RPMI7951 (cell line): ENCODE results near the gene MPPED1. TPM values are rescaled to one million over a fixed set of nuclear protein-coding genes. Genes with fewer than 3 reads are reported as not detected.

Experiments
- DNase-seq: peaks from one replicate; pipeline ENCODE4 v3.0.0-alpha.2; 2012; ENCODE audit warnings: low read depth
- total RNA-seq: library from RNA; depleted of rRNA; stranded (reverse); fragments of >200 nt; shearing (Covaris generic); gene quantifications from 2 replicates; pipeline ENCODE4 v1.2.3, GENCODE V29; 2014

The MPPED1 gene
- total RNA-seq, 1 experiment from 2014 or later: not detected

DNA sequence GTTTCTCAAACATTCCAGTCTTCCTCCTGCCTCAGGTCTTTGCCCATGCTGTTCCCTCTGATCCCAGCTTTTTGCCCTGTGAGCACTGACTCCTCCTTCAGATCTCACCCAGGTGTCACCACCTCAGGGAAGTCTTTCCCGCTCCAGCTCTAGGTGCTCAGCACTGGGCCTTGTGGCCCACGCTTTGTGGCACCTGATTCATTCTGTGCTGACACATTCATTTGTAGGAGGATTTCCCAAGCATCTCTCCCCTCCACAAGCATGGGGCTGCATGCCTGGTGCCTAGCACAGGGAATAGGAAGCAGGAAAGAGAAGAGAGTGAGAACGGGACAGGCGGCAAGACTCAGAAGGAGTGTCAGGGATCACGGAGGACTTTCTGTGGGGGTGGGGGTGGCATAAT is 17.6 kb downstream of the MPPED1 start:
- DNase-seq: no peak

DNA sequence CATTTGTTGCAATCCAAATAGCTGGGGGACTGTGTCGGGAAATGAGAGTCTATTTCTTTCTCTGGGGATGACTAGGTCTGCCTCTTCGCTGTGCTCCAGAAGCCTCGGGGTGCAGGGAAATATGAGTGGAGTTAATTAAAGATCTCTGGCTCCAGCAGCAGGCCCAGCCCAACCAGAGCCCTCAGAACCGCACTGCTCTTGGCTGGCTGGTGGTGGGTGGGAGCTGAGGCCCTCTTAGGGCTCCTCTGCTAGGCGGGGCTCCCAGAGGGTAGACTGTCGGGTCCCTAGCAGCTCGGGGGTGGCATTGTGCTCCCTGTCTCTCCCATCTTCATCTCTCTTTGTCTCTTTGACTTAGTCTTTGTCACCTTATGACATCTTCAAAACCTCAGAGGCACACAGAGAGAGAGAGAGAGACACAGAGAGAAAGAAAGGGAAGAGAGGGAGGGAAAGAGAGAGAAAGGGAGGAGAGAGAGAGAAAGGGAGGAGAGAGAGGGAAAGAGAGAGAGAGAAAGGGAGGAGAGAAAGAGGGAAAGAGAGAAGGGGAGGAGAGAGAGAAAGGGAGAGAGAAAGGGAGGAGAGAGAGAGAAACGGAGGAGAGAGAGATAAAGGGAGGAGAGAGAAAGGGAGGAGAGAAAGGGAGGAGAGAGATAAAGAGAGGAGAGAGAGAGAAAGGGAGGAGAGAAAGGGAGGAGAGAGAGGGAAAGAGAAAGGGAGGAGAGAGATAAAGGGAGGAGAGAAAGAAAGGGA is 20.2 kb downstream of the MPPED1 start:
- DNase-seq: no peak

DNA sequence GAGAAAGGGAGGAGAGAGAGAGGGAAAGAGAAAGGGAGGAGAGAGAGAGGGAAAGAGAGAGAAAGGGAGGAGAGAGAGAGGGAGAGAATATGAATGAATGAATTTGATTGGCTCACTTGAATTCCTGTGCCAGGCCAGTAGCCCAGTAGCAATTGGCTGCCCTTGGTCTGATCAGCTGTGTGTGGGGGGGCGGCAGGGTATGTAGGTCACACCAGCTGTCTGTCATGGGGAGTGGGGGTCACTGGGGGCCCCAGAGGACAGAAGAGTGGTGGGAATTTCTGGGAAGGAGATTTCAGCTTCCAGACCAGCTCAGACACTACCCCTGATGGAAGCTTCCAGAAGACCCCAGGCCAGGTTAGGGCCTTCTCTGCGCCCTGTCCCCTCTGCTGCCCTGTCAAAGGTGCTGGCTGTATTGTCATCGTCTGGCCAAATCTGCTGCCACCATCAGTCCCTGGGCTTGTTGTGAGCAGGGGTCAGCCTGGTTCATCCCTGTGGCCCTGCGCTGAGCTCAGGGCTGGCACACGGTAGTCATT is 21.1 kb downstream of the MPPED1 start:
- no peak for DNase-seq

DNA sequence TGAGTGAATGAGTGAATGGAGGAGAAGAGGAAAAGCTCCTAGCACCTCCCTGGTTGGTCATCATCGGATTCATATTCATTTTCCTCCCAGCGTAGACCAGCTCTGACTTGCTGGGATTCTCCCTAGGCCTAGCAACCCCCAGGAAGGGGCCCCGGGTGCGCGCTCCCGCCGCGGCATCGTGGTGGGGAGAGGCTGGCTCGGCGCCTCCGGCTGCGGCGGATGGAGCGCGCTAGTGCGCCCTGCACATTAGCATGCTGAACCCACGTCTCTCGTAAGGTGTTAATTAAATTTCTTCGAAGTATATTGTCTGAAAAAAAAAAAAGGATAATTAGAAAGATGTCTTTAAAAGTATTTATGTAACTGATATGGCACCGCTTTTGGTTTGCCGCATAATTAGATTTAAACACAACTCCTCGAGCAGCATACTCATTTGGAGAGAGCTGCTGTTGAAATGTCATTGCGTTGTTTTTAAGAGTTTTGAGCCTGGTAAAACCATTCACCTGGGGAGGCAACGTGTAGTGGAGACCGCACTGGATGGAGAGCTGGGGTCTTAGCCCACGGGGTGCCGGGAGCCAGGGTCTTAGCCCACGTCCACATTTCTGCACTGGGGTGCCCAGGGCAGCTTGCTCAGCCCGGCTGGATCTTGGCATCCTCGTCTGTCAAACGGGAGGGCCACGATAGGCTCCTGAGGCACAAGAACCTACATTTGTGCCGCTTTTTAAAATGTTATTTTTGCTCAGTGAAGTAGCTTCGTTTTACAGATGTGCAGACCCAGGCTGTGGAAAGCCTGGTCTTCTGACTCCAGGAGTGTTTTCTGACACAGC is 21.8 kb downstream of the MPPED1 start:
- DNase-seq: no peak

DNA sequence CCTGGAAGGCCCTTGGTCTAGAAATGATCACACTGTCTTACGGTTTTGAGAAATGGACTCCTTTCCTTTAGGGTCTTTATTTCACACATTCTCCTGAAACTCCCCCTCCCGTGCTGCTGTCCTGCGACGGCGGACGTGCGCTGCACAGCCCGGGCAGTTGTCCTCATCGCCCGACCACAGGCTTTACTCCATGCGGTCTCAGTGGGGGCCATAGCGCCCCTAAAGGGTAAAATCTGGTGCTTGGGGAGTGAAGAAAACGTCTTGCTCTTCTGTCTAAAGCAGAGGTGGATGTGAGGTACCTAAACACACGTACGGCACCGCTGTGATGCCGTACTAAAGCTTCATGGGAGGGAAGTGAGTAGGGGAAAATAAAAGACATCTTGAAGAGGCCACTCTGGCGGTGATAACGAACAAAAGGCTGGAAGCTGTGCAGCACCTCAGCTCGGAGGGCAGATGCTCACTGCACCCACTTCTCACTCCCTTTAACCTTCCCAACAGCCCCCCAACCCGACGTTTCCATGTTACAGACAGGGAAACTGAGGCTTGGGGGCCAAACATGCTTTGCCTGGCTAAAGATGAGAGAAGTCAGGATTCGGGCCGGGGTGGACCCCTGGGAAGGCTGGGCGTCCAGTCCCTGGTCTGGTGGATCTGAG is 22.6 kb downstream of the MPPED1 start:
- DNase-seq: no peak

DNA sequence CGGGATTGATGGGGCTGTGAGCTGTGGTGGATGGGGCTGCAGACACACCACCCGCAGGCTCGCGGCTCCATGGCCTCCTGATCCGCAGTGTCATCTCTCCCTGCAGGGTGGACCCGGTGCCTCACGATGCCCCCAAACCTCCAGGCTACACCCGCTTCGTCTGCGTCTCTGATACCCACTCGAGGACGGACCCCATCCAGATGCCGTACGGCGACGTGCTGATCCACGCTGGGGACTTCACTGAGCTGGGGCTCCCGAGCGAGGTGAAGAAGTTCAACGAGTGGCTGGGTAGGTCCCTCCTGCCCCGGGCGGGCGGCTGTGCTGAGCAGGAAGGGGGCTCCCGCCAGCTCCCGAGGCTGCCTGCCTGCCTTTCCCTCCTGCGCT is 23.1 kb downstream of the MPPED1 start:
- no peak for DNase-seq

DNA sequence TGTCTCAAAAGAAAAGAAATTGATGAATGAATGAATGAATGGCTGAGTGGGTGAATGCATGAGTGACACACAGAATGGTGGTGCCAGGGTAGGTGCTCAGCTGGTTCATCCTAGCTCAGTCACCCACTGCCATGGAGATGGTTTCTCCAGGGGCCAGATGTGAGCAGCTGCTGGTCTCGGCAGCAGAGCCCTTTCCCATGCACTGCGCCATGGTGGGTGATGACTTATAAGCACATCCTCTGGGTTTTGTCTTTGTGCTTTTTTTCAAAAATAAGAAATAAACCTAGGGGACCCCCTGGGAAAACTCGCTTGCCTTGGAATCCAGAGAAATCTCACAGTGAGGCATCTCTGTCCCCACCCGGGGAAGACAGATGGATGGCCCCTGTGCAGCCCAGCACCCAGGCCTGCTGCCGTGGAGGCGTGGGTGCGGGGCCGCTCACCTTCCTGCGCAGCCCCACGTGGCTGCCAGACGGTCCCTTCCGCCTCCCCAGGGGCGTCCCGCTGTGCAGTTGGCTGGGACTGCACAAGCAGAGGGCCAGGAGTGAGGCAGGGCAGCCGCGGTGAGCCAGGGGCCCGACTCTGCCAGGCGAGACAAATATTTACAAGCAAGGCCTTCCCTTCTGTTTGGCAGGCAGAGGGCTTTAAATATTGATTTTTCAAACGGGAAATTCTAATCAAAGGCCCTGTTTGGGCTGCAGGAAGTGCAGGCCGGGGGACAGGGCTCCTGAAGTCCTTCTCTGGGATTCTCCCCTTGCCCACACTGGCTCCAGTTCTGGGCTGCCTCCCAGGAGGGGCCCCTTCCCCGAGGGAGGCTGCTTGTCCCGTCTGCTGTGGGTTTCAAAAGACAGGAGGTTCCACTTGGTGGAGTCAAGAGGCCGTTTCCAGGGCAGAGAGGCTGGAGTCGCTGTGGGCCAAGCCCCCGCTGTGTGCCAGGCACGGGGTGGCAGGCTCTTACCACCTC is 24.3 kb downstream of the MPPED1 start:
- no peak for DNase-seq

DNA sequence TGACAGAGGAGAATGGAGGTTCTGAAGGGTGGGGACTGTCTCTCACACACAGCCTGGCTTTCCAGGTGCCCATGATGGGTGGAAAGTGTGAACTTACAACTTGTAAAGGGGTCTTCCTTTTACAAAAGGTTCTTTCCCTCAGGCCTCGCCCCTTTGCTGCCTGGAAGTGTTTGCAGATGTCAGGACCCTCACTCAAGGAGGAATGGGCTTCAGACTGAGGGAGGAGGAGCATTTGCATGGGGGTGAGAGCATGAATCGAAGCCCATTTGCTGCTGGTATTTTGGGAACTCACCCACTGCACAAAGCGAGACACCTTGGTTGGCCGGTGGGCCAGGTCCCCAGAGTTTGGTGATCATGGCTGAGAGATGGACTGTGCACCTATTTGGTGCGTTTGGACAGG is 25.1 kb downstream of the MPPED1 start:
- no peak for DNase-seq

DNA sequence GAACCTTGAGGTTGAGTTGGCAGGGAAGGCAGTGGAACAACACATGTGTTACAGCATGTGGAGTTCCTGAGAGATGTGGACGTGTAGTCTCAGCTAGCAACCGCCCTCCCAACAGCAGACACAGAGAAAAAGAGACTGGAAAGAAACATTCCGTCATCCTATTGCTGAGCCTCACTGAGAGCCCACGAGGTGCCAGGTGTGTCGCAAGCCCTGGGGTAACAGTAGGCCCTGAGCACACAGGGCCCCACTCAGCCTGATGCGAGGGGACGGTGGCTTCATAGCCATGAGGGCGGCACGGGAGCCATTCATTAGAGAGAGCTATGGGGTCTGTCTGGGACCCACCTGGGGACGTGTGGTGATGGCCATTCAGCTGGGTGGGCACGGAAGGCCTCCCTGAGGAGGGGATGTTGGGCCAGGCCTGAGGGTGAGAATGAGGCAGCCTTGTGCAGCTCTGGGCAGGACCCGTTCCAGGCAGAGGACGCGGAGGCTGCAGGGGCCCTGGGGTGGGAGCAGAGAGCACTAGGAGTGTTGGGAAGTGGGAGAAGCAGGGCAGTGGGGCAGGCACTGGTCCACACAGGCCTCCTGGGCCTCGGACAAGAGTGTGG is 26.2 kb downstream of the MPPED1 start:
- no peak for DNase-seq

DNA sequence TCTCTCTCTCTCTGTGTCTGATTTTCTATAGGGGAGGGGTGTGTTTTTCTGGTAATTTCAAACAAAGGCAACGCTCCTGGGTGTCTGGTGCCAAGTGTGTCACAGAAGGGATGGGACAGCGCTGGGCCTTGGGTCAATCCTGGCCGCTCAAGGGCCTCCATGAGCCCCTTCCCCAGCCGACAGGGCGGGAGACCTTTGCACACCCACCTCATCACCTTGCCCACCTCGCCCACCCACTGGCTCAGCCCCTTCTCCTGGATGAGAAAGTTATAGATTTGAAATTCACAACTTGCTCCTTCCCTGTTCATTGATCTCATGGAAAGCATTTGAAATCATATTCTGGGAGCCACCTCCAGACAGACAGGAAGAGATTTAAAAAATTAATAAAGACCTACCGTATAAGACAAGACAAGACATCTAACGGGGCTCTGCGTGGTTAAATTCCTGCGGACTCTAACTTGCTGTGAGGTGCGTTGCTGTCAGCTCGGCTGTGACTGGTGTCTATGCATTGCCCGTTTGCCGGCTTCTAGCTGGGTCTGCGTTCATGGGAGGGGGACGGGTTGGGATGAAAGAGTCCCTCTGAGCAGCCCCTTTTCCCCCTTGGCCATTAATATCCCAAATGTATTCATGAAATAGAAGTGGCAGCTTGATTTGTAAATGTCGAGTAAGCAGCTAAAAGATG is 27.0 kb downstream of the MPPED1 start:
- no peak for DNase-seq

DNA sequence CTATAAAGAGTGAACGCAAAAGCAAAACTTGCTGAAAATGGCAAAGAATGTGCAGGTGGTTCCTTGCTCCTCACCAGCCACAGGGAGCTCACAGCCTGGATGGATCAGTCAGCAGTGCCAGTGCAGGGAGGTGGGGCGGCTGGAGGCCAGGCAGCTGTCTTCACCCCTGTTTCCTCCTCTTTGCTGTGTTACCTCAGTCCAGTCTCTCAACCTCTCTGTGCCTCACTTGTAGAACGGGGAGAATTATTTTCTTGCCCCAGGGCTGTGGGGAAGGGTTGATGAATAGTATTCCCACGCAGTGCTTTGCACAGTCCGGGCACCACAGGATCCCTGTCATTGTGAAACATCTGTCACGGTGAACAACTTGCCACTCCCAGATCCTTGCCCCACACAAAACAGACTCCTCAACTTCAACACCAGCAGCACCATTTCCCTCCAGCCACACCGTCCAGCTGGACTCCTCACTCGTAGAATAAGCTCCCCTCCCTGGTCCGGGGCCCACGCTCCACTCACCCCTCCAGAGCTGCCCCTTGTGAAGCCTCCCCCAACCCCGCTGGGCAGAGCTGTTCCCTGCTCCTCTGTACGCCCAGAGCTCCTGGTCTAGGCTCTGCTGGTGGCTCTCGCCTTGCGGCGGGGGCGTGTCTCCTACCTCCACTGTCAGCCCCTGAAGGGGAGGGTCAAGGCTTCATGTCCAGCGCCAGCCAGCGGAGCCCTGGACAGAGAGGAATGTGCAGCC is 27.7 kb downstream of the MPPED1 start:
- DNase-seq: no peak

DNA sequence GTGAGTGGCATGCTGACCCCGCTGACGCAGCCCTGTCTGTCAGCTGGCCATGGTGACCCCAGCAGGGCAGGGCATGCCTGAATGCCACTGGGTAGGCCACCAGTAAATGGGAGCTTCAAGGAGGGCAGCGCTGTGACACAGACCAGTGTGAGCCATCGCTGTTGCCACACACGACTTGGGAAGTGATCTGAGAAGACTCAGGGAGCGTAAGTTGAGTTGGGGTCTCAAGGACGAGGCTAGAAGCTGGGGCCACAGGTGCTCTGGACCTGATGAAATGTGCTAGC is 28.2 kb downstream of the MPPED1 start:
- DNase-seq: no peak

DNA sequence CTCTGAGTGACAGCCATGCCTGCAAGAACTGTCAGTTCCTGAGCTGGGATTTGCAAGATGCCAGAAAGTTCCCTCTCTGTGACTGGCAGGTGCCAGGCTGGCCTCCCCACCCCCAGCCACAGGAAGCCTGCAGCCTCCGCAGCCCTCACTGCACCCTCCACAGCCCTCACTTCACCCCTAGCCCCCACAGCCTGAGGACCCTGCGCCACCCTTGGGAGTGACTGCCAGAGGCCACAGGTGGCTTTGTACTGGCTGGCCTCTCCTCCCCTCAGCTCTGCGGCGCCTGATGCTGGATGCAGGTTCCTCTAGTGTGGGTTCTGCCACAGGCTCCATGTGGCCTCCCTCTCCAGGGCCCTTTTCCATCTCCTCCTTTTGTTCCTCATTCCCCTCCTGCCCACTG is 28.7 kb downstream of the MPPED1 start:
- DNase-seq: no peak

DNA sequence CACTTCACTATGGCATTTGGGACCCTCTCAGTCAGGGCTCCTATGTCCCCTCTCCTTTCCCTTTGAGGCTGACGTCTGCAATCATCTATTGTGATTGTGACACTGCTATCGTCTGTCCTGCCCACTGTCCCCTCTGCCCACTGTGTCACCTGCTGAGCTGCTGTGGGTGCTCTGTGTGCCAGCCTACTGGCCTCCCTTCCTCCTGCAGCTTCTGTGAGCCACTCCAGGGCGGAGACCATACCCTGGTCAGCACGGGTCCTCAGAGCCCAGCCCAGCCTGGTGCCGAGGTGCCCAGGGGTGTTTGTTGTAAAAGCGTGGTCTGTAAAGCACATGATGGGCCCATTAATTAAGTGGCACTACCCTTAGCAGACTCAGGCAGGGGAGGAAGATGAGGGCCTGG is 29.4 kb downstream of the MPPED1 start:
- DNase-seq: no peak

DNA sequence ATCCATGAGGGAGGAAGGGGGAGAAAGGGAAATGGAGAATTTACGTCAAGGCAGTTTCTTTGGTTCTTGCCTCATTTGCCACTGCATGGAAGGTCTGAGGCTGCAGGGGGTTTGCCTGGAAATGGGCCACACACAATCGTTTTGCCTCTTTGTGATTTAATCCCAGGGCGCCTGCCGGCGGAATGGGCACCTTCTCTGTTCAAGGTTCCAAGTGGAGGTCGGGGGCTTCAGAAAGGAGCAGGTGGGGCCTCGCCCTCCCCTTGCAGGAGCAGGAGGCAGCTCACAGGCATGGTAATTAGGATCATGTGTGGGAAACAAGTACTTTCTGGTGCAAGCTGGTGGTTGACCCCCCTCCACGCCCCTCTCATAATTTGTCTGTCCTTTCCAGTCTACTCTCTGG is 29.9 kb downstream of the MPPED1 start:
- DNase-seq: no peak

DNA sequence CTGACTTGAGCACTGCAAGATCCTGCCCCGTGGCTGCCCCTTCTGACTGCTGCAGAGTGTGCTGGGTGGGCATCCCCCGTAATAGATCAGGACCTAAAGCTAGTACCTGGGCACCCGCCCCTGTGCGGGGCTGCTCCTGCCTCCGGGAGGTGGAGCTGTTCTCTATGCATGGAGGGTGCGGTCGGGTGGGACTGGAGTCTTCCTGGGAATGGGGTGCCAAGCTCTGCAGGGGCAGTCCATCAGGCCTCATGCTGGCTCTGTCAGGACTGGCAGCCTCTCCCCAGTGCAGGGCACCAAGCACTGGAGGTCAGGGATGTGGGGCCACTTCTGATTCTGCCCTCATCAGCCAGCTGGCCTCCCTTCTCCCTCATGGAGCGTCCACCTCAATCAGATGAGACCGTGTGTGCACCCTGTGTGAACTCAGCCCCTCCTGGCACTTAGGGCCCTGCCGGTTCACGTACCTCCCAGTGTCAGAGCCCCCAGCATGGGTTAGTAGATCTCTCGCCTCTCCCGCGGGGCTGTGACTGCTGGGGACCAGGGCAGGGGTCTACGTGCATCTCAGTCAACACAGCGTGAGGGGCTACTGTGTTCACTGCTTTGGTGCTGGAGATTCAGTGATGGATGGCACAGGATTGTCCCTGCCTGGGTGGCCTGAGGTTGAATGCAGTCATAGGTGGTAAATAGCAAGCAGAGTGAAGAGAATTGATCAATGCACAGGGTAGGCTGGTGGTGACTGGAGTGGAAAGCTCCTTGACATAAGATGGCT is 30.8 kb downstream of the MPPED1 start:
- no peak for DNase-seq

DNA sequence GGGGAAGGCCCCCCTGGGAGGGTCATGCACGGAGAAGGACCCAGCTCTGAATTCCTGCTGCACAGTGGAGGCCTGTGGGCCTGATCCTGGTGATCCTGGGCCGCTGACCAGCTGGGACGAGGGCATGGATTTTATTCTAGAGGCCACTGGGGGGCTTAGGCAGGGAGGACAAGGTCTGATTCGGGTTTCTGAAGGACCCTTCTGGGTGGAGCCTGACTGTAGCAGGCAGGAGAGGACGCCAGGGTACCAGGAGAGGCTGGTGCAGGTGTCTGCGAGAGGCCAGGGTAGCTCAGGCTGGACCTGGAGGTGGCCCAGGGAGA is 31.3 kb downstream of the MPPED1 start:
- no peak for DNase-seq

DNA sequence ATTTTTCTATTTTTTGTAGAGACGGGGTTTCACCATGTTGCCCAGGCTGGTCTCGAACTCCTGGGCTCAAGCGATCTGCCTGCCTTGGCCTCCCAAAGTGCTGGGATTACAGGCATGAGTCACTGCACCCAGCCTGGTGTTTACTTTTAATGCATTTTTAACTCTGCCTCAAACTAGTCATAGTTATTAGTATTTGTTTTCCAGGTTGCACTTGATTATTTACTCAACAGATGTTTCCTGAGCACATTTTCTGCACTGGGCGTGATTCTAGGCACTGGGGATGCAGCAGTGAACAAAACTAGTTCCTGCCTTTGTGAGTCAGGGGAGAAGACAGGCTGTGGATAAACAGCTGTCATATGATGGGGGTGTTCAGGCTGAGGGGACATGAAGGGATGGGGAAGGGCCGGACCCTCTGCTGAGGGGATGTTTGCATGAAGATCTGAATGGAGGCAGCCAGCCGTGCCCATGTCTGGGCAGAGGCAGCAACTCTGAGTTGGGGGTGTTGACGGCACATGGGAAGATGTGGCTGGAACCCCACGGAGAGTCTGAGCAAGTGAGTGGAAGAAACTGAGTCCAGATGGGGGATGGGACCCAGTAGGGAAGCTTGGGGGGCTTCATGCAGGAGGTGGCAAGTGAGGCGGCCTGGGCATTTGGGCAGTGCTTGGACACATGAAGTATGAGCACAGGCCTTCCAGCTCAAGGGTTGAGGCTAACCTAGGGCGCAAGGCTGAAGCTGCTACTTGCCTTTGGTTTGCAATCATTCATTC is 34.4 kb downstream of the MPPED1 start:
- no peak for DNase-seq

DNA sequence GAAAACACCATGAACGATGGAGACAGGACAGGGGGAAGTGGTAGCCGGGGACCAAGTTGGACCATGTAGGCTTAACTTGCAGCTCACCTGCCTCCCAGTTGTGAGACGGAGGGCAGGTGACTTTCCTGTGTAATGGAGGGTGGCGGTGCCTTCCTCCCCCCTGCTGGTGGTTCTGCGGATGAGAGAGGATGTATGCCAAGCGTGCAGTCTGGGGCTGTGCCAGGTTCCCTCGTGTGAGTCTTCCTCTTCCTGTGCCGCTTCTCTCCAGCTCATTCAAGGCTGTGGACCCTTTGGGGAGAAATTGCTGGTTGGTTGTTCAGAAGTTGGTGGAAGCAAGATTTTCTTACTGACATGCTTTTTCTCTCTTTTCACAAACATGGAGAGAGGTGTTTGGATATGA is 35.1 kb downstream of the MPPED1 start:
- no peak for DNase-seq
